IMR-90 (cell line): ENCODE measurements around the gene SREK1IP1. TPM values are rescaled to one million over a fixed set of nuclear protein-coding genes. Genes with fewer than 3 reads are reported as not detected.

Source experiments
- ATAC-seq: fragments of 200-7000 bp; cut with Tn5 transposase; 2 replicates; pipeline ENCODE4 v1.9.1; 2020; ENCODE audit warnings: low read depth, mild to moderate bottlenecking, moderate library complexity
- BruUV-seq: library from RNA; stranded (reverse); fragments of 400-500 nt; replicated peaks from 2 replicates; lab custom pipeline; 2021; lab: Mats Ljungman, UMichigan
- CTCF ChIA-PET: fragments of 300-600 bp; formaldehyde crosslinking; extraction: SDS; loops from one replicate; lab custom pipeline; 2021; ENCODE audit warnings: antibody characterized with exemption; lab: Yijun Ruan, JAX
- POLR2A ChIA-PET: fragments of 300-600 bp; sonication (Branson Sonifier 250); formaldehyde crosslinking; loops from one replicate; lab custom pipeline; 2022; ENCODE audit warnings: antibody characterized with exemption; ENCODE audit not compliant: unreplicated experiment; lab: Charles Lee
- DNase-seq: peaks from one replicate; pipeline ENCODE4 v3.0.0; 2013
- H2AFZ ChIP-seq: replicated peaks from 2 replicates; pipeline ENCODE3; 2013; ENCODE audit warnings: low read length, mild to moderate bottlenecking; ENCODE audit not compliant: poor library complexity
- H2AK5ac ChIP-seq: 2 replicates; pipeline ENCODE4 v1.6.1; 2013; ENCODE audit warnings: low read depth, low read length, inconsistent platforms
- H2AK9ac ChIP-seq: replicated peaks from 2 replicates; pipeline ENCODE3; 2013; ENCODE audit warnings: mild to moderate bottlenecking, low read depth, low read length, moderate library complexity; ENCODE audit not compliant: poor library complexity
- H2BK120ac ChIP-seq: 2 replicates; pipeline ENCODE4 v1.6.1; 2013; ENCODE audit warnings: low read depth, low read length, inconsistent platforms
- H2BK15ac ChIP-seq: 3 replicates; pipeline ENCODE4 v1.6.1; 2013; ENCODE audit warnings: low read depth, low read length, inconsistent platforms
- H2BK20ac ChIP-seq: 2 replicates; pipeline ENCODE4 v1.6.1; 2013; ENCODE audit warnings: low read depth, mild to moderate bottlenecking, inconsistent platforms, low read length, moderate library complexity
- H2BK5ac ChIP-seq: 2 replicates; pipeline ENCODE4 v1.6.1; 2013; ENCODE audit warnings: mild to moderate bottlenecking, low read depth, low read length, inconsistent platforms; ENCODE audit not compliant: poor library complexity, severe bottlenecking
- H3K14ac ChIP-seq: replicated peaks from 2 replicates; pipeline ENCODE4 v1.6.1; 2013; ENCODE audit warnings: low read depth, low read length, inconsistent platforms
- H3K18ac ChIP-seq: 2 replicates; pipeline ENCODE4 v1.6.1; 2013; ENCODE audit warnings: low read depth, low read length, control low read depth
- H3K23ac ChIP-seq: 2 replicates; pipeline ENCODE4 v1.6.1; 2013; ENCODE audit warnings: low read depth, low read length, inconsistent platforms
- H3K27ac ChIP-seq: 2 replicates; pipeline ENCODE4 v1.5.1; 2013; ENCODE audit warnings: mild to moderate bottlenecking, control low read depth, low read length; ENCODE audit not compliant: insufficient read depth
- H3K27me3 ChIP-seq: 2 replicates; pipeline ENCODE4 v1.6.1; 2013; ENCODE audit warnings: low read length; ENCODE audit not compliant: control insufficient read depth, insufficient read depth
- H3K36me3 ChIP-seq: 2 replicates; pipeline ENCODE4 v1.6.1; 2013; ENCODE audit warnings: low read length, mixed read lengths; ENCODE audit not compliant: control insufficient read depth, insufficient read depth
- H3K4ac ChIP-seq: 2 replicates; pipeline ENCODE4 v1.6.1; 2013; ENCODE audit warnings: low read depth, low read length, inconsistent platforms
- H3K4me1 ChIP-seq: 2 replicates; pipeline ENCODE4 v1.6.1; 2013; ENCODE audit warnings: low read length, mixed read lengths; ENCODE audit not compliant: control insufficient read depth, insufficient read depth
- H3K4me2 ChIP-seq: 2 replicates; pipeline ENCODE4 v1.6.1; 2013; ENCODE audit warnings: low read depth, mild to moderate bottlenecking, control low read depth, low read length, moderate library complexity
- H3K4me3 ChIP-seq: 2 replicates; pipeline ENCODE4 v1.5.1; 2013; ENCODE audit warnings: low read depth, mild to moderate bottlenecking, control low read depth, low read length, moderate library complexity; ENCODE audit not compliant: insufficient read depth
- H3K56ac ChIP-seq: 2 replicates; pipeline ENCODE4 v1.6.1; 2013; ENCODE audit warnings: low read length, inconsistent platforms; ENCODE audit not compliant: insufficient read depth; ENCODE audit errors: extremely low read depth
- H3K79me1 ChIP-seq, 2 experiments: 2 replicates each; pipeline ENCODE4 v1.6.1; 2013; ENCODE audit warnings: low read length in 2 of 2, inconsistent platforms in 1 of 2, low read depth in 1 of 2
- H3K9ac ChIP-seq: 2 replicates; pipeline ENCODE4 v1.6.1; 2013; ENCODE audit warnings: low read depth, low read length, control low read depth
- H3K9me1 ChIP-seq: 2 replicates; pipeline ENCODE4 v1.6.1; 2013; ENCODE audit warnings: low read length, inconsistent platforms; ENCODE audit not compliant: insufficient read depth
- H3K9me3 ChIP-seq: 2 replicates; pipeline ENCODE4 v1.6.1; 2013; ENCODE audit warnings: low read length; ENCODE audit not compliant: control insufficient read depth, insufficient read depth
- H4K20me1 ChIP-seq: 2 replicates; pipeline ENCODE4 v1.6.1; 2013; ENCODE audit warnings: low read length, inconsistent platforms; ENCODE audit not compliant: insufficient read depth
- H4K5ac ChIP-seq: 2 replicates; pipeline ENCODE4 v1.6.1; 2013; ENCODE audit warnings: mild to moderate bottlenecking, low read depth, low read length, control low read depth
- H4K8ac ChIP-seq, 2 experiments: 2 replicates each; pipeline ENCODE4 v1.6.1; 2013; ENCODE audit warnings: low read depth in 2 of 2, low read length in 2 of 2, control low read depth in 1 of 2, inconsistent platforms in 1 of 2
- H4K91ac ChIP-seq: 2 replicates; pipeline ENCODE4 v1.6.1; 2013; ENCODE audit warnings: low read depth, low read length, inconsistent platforms; ENCODE audit not compliant: insufficient read depth
- BHLHE40 ChIP-seq: fragments of 150-350 bp; IDR thresholded peaks from 2 replicates; pipeline ENCODE4 v1.6.1; 2016; ENCODE audit warnings: mild to moderate bottlenecking, low read depth, low read length
- CEBPB ChIP-seq: IDR thresholded peaks from 2 replicates; pipeline ENCODE4 v1.6.1; 2012; ENCODE audit warnings: low read depth, low read length, improper control_type of control experiment
- CHD1 ChIP-seq: IDR thresholded peaks from 2 replicates; pipeline ENCODE4 v1.6.1; 2012; ENCODE audit warnings: low read depth, low read length, improper control_type of control experiment
- CTCF ChIP-seq: conservative IDR thresholded peaks from 2 replicates; pipeline ENCODE4 v1.5.1; 2012; ENCODE audit warnings: mild to moderate bottlenecking, low read depth, low read length, improper control_type of control experiment
- FOS ChIP-seq: fragments of 150-350 bp; IDR thresholded peaks from 2 replicates; pipeline ENCODE4 v1.6.1; 2016; ENCODE audit warnings: low read depth, low read length
- MAFK ChIP-seq: IDR thresholded peaks from 2 replicates; pipeline ENCODE4 v1.6.1; 2012; ENCODE audit warnings: low read depth, low read length, improper control_type of control experiment
- MAZ ChIP-seq: IDR thresholded peaks from 2 replicates; pipeline ENCODE4 v1.6.1; 2012; ENCODE audit warnings: low read depth, mild to moderate bottlenecking, low read length, improper control_type of control experiment, moderate library complexity, borderline replicate concordance
- MXI1 ChIP-seq: IDR thresholded peaks from 2 replicates; pipeline ENCODE4 v1.6.1; 2012; ENCODE audit warnings: low read depth, mild to moderate bottlenecking, low read length, moderate library complexity, borderline replicate concordance
- NFE2L2 ChIP-seq: fragments of 150-350 bp; IDR thresholded peaks from 2 replicates; pipeline ENCODE4 v1.6.1; 2016; ENCODE audit warnings: low read depth, mild to moderate bottlenecking, low read length
- POLR2A ChIP-seq: IDR thresholded peaks from 2 replicates; pipeline ENCODE4 v1.6.1; 2012; ENCODE audit warnings: mild to moderate bottlenecking, low read depth, low read length
- RAD21 ChIP-seq: IDR thresholded peaks from 2 replicates; pipeline ENCODE4 v1.6.1; 2012; ENCODE audit warnings: low read length, improper control_type of control experiment
- RCOR1 ChIP-seq: IDR thresholded peaks from 2 replicates; pipeline ENCODE4 v1.6.1; 2012; ENCODE audit warnings: mild to moderate bottlenecking, low read length, improper control_type of control experiment; ENCODE audit not compliant: insufficient replicate concordance
- RFX5 ChIP-seq: IDR thresholded peaks from 2 replicates; pipeline ENCODE4 v1.8.0; 2012; ENCODE audit warnings: low read depth, mild to moderate bottlenecking, low read length, moderate library complexity
- SMC3 ChIP-seq: fragments of 150-350 bp; IDR thresholded peaks from 2 replicates; pipeline ENCODE4 v1.6.1; 2016; ENCODE audit warnings: low read depth, mild to moderate bottlenecking, antibody characterized with exemption, low read length, moderate library complexity
- USF2 ChIP-seq: fragments of 150-350 bp; IDR thresholded peaks from 2 replicates; pipeline ENCODE4 v1.6.1; 2017; ENCODE audit warnings: mild to moderate bottlenecking, antibody characterized with exemption, low read length, low read depth
- WGBS, 2 experiments: methylation state at CpG; one replicate each; pipeline versions ENCODE4 v1.1.5 to v1.1.7; 2013; ENCODE audit warnings: missing lambda C conversion rate in 2 of 2; ENCODE audit not compliant: insufficient read length in 1 of 2; ENCODE audit errors: extremely low coverage in 2 of 2; 5-methylcytosine and 5-hydroxymethylcytosine counted together
- dilution Hi-C: fragments of 300-500 bp; cut with HindIII; formaldehyde crosslinking; loops from one replicate; pipeline ENCODE4 v1.14.3; 2018; ENCODE audit warnings: low sequenced_read_pairs; ENCODE audit not compliant: unreplicated experiment
- in situ Hi-C: fragments of 300-500 bp; cut with MboI; formaldehyde crosslinking; loops from 3 replicates; pipeline ENCODE4 v1.14.3; 2019; ENCODE audit warnings: low sequenced_read_pairs, inconsistent platforms, mixed read lengths
- intact Hi-C: fragments of 100-400 bp; cut with micrococcal nuclease; formaldehyde crosslinking; loops from 2 replicates; pipeline ENCODE4 v1.10.0; 2022
- polyA plus RNA-seq, 3 experiments: library from polyadenylated mRNA; depleted of rRNA; stranded (reverse); fragments of >200 nt; gene quantifications; 2 replicates each; pipeline ENCODE4 v1.2.3, GENCODE V29; 2012; ENCODE audit warnings: low replicate concordance in 1 of 3
- total RNA-seq: library from RNA; depleted of rRNA; stranded (reverse); fragments of >200 nt; gene quantifications from 2 replicates; pipeline ENCODE4 v1.2.3, GENCODE V29; 2012
- TF ChIP-seq, protein P1 (sequence below): fragments of 150-350 bp; IDR thresholded peaks from 2 replicates; pipeline ENCODE4 v1.6.1; 2016; ENCODE audit warnings: low read depth, mild to moderate bottlenecking, low read length, moderate library complexity, borderline replicate concordance

Gene SREK1IP1
- total and polyA plus RNA-seq, 2 of the 4 experiments (the other 2 are of a cell fraction): 3.3 to 6.5 TPM

- TF ChIP-seq CTCF (no peak), MAZ (no peak), RAD21 (no peak), CEBPB (no peak), RFX5 (no peak), BHLHE40 (no peak), CHD1 (no peak), SMC3 (no peak), MAFK (no peak), NFE2L2 (no peak), FOS (no peak), RCOR1 (no peak), USF2 (no peak), MXI1 (no peak), POLR2A (no peak)
- TF ChIP-seq, protein P1, sequence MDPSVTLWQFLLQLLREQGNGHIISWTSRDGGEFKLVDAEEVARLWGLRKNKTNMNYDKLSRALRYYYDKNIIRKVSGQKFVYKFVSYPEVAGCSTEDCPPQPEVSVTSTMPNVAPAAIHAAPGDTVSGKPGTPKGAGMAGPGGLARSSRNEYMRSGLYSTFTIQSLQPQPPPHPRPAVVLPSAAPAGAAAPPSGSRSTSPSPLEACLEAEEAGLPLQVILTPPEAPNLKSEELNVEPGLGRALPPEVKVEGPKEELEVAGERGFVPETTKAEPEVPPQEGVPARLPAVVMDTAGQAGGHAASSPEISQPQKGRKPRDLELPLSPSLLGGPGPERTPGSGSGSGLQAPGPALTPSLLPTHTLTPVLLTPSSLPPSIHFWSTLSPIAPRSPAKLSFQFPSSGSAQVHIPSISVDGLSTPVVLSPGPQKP: no peak
- Histone ChIP-seq H2BK20ac (no peak overlapping the region), H3K79me1 (no peaks in the 10 kb centered on the region), H3K36me3 (no peaks in the 10 kb centered on the region), H4K20me1 (no peaks in the 10 kb centered on the region), H3K56ac (no peak overlapping the region), H4K91ac (no peak overlapping the region), H3K4ac (no peak overlapping the region), H3K4me3 (no peak overlapping the region), H2AK9ac (no peak overlapping the region), H3K14ac (no peak overlapping the region), H4K8ac (no peak overlapping the region), H2BK15ac (no peak overlapping the region), H4K5ac (no peak overlapping the region), H2AK5ac (no peak overlapping the region), H3K27ac (no peak overlapping the region), H3K4me1 (no peaks in the 10 kb centered on the region), H3K9me3 (no peaks in the 10 kb centered on the region), H3K27me3 (peaks cover 4% of the 10 kb centered on the region), H3K18ac (no peak overlapping the region), H3K4me2 (no peak overlapping the region), H2BK120ac (no peak overlapping the region), H3K23ac (no peak overlapping the region), H3K9me1 (no peaks in the 10 kb centered on the region), H2AFZ (no peak overlapping the region), H2BK5ac (no peak overlapping the region), H3K9ac (no peak overlapping the region)
- POLR2A ChIA-PET: no interaction called here
- CTCF ChIA-PET: interaction anchor here (1.5 kb wide), 1 partner anchor 106 kb away, joined by 3 read pairs; no protein-coding TSS in a partner anchor
- dilution Hi-C loops (no loop called here), in situ Hi-C loops (no loop called here), intact Hi-C loops (no loop called here)
- 90% methylated on average over 2 of the region's 5 CpGs; no CpG with 5 or more reads in 1 of the 2 experiments for whole genome bisulfite sequencing, 2 experiments
- BruUV-seq: no TSS peak
- DNase-seq (no peak), ATAC-seq (no peak)
Measured at GRCh38 chr5:64678374-64678773, 90.1 kb downstream of the SREK1IP1 start.
